Left cardiac atrium (tissue), 4 donors: ENCODE results near the gene EBF3. TPM values are rescaled to one million over a fixed set of nuclear protein-coding genes. Genes with fewer than 3 reads are reported as not detected.

Experiments
- ATAC-seq, 2 donors: fragments of 200-7000 bp; cut with Tn5 transposase; one replicate each; pipeline ENCODE4 v1.9.1; 2020; ENCODE audit warnings: mild to moderate bottlenecking in 2 of 2, moderate library complexity in 2 of 2
- DNase-seq: peaks from one replicate; pipeline ENCODE4 v3.0.0-alpha.2; 2020
- intact Hi-C, 2 donors: fragments of 100-400 bp; cut with DNase I; formaldehyde crosslinking; loops; one replicate each; pipeline versions ENCODE4 v1.14.1 to v1.15.1; 2022 to 2023
- total RNA-seq, 2 donors: library from RNA; stranded (reverse); fragmentation: NEBNext Ultra II Directional; extraction: Animal tissue kit (Norgen Biotek cat#: 25700); gene quantifications; one replicate each; pipeline ENCODE4 v1.2.1, GENCODE V29; 2021
- donor health status: DM: no; HTN: yes; CAD: no.
- donor health status: DM: no; HTN: yes; CAD: no; lungs with severe emphysema.
- donor health status: DM: yes; HTN: yes; CAD: no.
- donor health status: Dilated cardiomyopathy.

EBF3 gene
- total RNA-seq, 2 donors from 2014 or later: 6.0 to 10.1 TPM

- ATAC-seq (no peak), DNase-seq (no peak)
- intact Hi-C loops: no loop called here
Measured at GRCh38 chr10:129854158-129854557, 109.9 kb downstream of the EBF3 start.

GRCh38 chr10:129853562-129853903 is 110.5 kb downstream of the EBF3 start:
- no peak for ATAC-seq
- no peak for DNase-seq
- intact Hi-C loops: no loop called here

- ATAC-seq (no peak), DNase-seq (no peak)
Measured at GRCh38 chr10:129852829-129853561, 111.1 kb downstream of the EBF3 start.

GRCh38 chr10:129851941-129852640 is 112.0 kb downstream of the EBF3 start:
- DNase-seq (no peak), ATAC-seq (no peak)
- intact Hi-C loops: no loop called here

More at GRCh38 chr10:129852829-129853561, 111.1 kb downstream of the EBF3 start:
- intact Hi-C loops: no loop called here

- intact Hi-C loops: no loop called here
- no peak for DNase-seq
Measured at GRCh38 chr10:129850790-129851189, 113.3 kb downstream of the EBF3 start.

GRCh38 chr10:129850316-129850715 is 113.8 kb downstream of the EBF3 start:
- intact Hi-C loops: no loop called here

More at GRCh38 chr10:129850790-129851189, 113.3 kb downstream of the EBF3 start:
- no peak for ATAC-seq

GRCh38 chr10:129849853-129850252 is 114.2 kb downstream of the EBF3 start:
- DNase-seq (no peak), ATAC-seq (no peak)
- intact Hi-C loops: no loop called here

More at GRCh38 chr10:129850316-129850715, 113.8 kb downstream of the EBF3 start:
- ATAC-seq (no peak), DNase-seq (no peak)

- no peak for ATAC-seq
- intact Hi-C loops: no loop called here
- DNase-seq: no peak
Measured at GRCh38 chr10:129849452-129849750, 114.7 kb downstream of the EBF3 start.

GRCh38 chr10:129848696-129849451 is 115.2 kb downstream of the EBF3 start:
- DNase-seq (no peak), ATAC-seq (no peak)
- intact Hi-C loops: no loop called here

GRCh38 chr10:129847741-129848483 is 116.2 kb downstream of the EBF3 start:
- intact Hi-C loops: no loop called here
- DNase-seq: no peak
- no peak for ATAC-seq

GRCh38 chr10:129846991-129847391 is 117.1 kb downstream of the EBF3 start:
- no peak for DNase-seq
- intact Hi-C loops: no loop called here
- no peak for ATAC-seq

- intact Hi-C loops: no loop called here
- no peak for DNase-seq
- ATAC-seq: no peak
Measured at GRCh38 chr10:129845111-129845753, 118.8 kb downstream of the EBF3 start.

GRCh38 chr10:129844216-129844766 is 119.8 kb downstream of the EBF3 start:
- ATAC-seq: no peak
- no peak for DNase-seq
- intact Hi-C loops: no loop called here

- intact Hi-C loops: no loop called here
- no peak for ATAC-seq
- DNase-seq: no peak
Measured at GRCh38 chr10:129843702-129844101, 120.4 kb downstream of the EBF3 start.

GRCh38 chr10:129843131-129843541 is 120.9 kb downstream of the EBF3 start:
- DNase-seq (no peak), ATAC-seq (no peak)
- intact Hi-C loops: no loop called here

GRCh38 chr10:129842031-129842430 is 122.0 kb downstream of the EBF3 start:
- no peak for ATAC-seq
- DNase-seq: no peak
- intact Hi-C loops: no loop called here

GRCh38 chr10:129841590-129841989 is 122.5 kb downstream of the EBF3 start:
- intact Hi-C loops: no loop called here
- ATAC-seq: no peak

GRCh38 chr10:129841071-129841470 is 123.0 kb downstream of the EBF3 start:
- DNase-seq (no peak), ATAC-seq (no peak)
- intact Hi-C loops: no loop called here

More at GRCh38 chr10:129841590-129841989, 122.5 kb downstream of the EBF3 start:
- no peak for DNase-seq

- ATAC-seq (no peak), DNase-seq (no peak)
- intact Hi-C loops: no loop called here
Measured at GRCh38 chr10:129840196-129840590, 123.9 kb downstream of the EBF3 start.
